22Rv1 (cell line): ENCODE results near the gene ADAMTS17.

Experiments used
- H3K27ac ChIP-seq: fragments of 450-650 bp; 2 replicates; pipeline ENCODE4 v1.5.1; 2017
- ZFX ChIP-seq: fragments of 450-650 bp; IDR thresholded peaks from 2 replicates; pipeline ENCODE4 v1.6.1; 2017; ENCODE audit warnings: antibody characterized with exemption, borderline replicate concordance
- TF ChIP-seq, protein P1 (sequence below): fragments of 450-650 bp; IDR thresholded peaks from 2 replicates; pipeline ENCODE4 v1.5.1; 2017; ENCODE audit warnings: mild to moderate bottlenecking

The ADAMTS17 gene

DNA sequence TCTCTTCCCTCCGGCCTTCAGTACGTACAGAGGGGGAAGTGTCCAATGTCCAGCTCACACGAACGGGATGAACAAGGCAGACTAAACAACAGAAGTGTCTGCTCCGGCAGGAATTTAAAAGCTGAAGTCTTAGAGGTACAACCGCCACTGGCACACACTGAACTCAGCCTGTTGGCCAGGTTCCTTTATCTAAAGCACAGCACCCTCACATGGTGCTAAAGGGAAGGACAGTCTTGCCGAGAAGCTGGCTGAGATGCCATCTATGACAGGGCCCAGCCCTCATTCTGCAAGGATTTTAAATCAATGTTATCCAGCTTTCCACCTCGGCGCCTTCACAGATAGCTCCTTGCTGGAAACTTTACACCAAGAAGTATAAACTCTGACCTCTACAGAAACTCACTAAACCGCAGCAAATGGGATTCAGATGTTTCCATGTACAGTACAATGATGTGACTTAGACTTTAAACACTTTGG is 2.8 kb downstream of the ADAMTS17 start:
- no peak overlapping the region for H3K27ac ChIP-seq
- no peak for TF ChIP-seq ZFX
- TF ChIP-seq, protein P1, sequence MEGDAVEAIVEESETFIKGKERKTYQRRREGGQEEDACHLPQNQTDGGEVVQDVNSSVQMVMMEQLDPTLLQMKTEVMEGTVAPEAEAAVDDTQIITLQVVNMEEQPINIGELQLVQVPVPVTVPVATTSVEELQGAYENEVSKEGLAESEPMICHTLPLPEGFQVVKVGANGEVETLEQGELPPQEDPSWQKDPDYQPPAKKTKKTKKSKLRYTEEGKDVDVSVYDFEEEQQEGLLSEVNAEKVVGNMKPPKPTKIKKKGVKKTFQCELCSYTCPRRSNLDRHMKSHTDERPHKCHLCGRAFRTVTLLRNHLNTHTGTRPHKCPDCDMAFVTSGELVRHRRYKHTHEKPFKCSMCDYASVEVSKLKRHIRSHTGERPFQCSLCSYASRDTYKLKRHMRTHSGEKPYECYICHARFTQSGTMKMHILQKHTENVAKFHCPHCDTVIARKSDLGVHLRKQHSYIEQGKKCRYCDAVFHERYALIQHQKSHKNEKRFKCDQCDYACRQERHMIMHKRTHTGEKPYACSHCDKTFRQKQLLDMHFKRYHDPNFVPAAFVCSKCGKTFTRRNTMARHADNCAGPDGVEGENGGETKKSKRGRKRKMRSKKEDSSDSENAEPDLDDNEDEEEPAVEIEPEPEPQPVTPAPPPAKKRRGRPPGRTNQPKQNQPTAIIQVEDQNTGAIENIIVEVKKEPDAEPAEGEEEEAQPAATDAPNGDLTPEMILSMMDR = peak; percentile 36

DNA sequence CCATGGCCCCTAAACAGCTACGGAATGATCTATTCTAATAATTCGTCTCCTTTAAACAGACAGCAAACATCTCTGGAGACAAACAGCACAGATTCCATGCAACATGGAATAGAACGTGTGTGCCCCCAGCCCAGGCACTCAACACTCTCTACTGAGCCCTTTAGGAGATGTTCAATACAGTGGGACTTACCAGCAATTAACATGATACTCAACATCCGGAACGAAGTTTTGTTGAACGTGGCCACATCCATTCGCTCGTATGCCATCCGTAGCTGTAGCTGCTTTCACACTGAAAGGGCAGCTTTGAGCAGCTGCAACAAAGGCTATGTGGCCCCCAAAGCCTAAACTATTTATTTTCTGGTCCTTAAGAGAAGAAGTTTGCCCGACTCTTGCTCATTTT is 3.5 kb downstream of the ADAMTS17 start:
- no peak overlapping the region for H3K27ac ChIP-seq
- TF ChIP-seq, protein P1 = no peak
- TF ChIP-seq ZFX = no peak

DNA sequence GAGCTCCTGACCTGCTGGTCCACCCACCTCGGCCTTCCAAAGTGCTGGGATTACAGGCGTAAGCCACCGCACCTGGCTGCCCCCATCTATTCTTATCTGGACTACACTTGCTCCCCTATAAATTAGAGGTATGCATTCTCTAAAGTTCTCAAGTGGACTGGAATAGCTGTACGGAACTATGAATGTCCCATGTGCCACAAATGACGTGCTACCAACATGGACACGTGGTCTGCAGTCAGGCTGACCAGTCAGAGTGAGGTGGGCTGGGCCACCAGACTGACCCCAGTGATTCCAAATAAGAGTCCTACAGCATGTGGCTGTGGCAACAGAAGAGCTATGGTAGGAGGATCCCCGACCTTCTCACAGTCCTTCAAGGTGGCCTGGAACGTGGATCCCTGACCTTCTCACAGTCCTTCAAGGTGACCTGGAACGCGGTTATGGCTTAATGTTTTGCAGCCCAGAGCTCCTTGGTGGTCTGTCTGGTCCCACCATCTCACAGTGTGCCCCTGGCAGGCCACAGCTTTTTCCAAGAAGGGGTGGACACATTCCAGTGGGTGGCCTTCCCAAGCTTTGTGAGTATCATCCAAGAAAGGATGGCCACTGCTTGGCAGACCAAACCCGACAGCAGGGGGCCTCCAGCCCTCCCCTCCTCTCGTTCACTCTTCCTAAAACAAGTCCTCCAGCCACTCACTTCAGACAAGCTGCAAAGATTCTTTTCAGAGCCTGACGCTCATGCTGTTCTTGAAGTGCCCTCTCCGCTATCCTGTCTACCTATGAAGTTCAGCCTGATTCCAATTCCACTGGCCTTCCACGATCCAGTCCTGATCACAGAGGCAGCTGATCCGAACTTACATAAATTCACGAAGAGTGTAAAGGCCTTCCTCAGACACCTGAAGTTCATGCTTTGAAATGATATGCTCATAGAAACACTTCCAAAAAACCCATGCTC is 4.4 kb downstream of the ADAMTS17 start:
- TF ChIP-seq ZFX = no peak
- TF ChIP-seq, protein P1 = no peak
- no peak overlapping the region for H3K27ac ChIP-seq

DNA sequence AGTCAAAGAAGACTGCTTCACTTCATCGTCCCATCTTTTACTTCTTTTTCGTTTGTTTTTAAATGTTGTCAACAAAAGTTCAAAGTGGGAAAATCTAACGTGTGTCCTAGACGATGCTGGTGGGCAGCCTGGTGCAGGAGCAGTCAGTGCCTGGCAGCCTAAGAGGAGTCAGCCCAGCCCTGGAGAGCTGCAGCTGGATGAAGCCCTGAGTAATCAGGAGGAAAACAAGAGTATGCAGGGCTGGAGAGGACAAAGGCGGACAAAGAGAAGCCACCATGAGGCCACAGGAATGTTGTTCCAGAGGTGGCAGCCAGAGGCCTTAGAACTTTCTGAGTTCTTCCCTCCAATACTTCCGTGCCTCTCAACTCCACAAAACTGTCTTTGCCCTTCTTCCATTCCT is 5.7 kb downstream of the ADAMTS17 start:
- TF ChIP-seq, protein P1 = no peak
- TF ChIP-seq ZFX = no peak
- no peak overlapping the region for H3K27ac ChIP-seq

DNA sequence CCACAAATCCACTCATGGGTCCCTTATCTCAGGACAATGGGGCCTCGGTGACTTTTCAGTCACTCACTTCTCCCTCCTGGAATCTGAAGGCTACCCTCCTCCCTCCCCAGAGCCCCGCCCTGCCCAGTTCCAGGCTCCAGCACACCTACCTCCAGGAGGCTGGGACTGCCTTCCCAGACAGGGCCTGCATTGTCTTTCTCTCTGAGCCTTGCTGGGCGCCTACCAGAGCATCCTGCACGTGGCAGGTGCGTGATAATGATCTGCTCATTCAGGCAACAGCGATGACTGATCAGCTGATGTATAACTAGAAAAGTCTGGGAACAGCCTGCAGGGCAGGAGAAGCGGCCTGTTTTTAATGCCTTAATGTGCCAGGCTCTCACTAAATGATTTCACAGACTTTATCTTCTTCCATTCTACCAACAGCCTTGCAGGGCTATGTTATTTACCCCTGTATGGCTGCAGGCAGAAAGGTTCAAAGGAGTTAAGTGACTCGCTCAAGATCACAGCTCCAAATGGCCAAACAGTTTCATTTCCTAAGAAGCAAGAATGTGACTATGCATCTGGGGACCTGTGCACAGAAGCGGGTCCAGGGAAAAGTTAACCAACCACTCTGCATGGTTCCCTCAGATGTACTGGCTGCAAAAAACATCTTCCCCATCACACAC is 6.3 kb downstream of the ADAMTS17 start:
- no peak overlapping the region for H3K27ac ChIP-seq
- TF ChIP-seq ZFX = no peak
- TF ChIP-seq, protein P1 = no peak

DNA sequence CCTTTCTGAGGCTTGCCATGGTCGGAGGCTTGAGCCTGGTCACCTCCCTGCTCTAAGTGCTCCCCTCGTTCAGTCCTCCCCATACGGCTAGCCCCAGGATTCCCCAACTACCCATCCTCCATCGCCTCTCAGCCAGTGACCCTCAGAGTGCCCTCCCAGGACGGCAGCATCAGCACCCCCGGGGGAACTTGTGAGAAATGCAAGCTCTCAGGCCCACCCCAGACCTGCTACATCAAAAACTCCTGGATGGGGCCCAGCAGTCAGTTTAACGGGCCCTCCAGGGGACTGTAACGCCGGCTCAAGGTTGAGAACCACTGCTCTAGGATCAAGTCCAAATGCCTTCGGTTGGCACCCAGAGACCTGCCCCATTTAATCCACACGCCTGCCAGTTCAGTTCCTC is 6.9 kb downstream of the ADAMTS17 start:
- H3K27ac ChIP-seq = no peak overlapping the region
- TF ChIP-seq, protein P1 = no peak
- TF ChIP-seq ZFX = no peak

DNA sequence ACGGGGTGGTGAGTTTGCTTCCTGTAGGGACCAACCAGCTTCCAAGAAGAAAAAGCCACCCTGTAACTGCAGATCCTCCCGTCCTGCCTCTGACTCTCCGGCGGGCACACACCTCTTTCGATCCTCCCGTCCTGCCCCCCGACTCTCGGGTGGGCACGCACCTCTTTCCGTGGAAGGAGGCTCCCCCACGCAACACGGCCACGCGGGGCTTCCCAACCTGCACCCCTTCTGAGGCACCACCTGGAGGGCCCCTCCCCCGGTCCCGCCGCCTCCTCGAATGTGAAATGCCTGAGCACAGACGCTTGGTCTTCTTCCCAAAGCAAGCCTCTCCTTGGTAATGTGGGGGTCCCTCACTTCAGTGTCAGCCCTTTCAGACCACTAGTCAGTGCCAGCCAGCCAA is 7.3 kb downstream of the ADAMTS17 start:
- no peak overlapping the region for H3K27ac ChIP-seq
- TF ChIP-seq, protein P1 = no peak
- no peak for TF ChIP-seq ZFX
